NOMO-1 (cell line): Measurements from ENCODE around the gene HEATR5B.

ENCODE experiments used
- DNase-seq, 2 experiments: peaks; one replicate each; lab custom pipeline; 2025; ENCODE audit not compliant: unreplicated experiment in 2 of 2; lab: John Stamatoyannopoulos, UW

Gene HEATR5B

GRCh38 chr2:37083873-37084794, at the start of gene HEATR5B, which contains the start of gene GPATCH11:
TSS of gene HEATR5B (minus strand) at chr2:37084372. CDS start at chr2:37083414, 958 bp downstream.
TSS of gene GPATCH11 (plus strand) at chr2:37084518. CDS start at chr2:37088382, 3,864 bp downstream.
- DNase-seq: peak; percentile 81 to 92

- no peak for DNase-seq
Measured at GRCh38 chr2:37132914-37133313, 48.7 kb upstream of the HEATR5B start.

- no peak for DNase-seq
Measured at GRCh38 chr2:37125416-37125815, 41.2 kb upstream of the HEATR5B start.

GRCh38 chr2:37119157-37119556, 35.0 kb upstream of the HEATR5B start:
- DNase-seq: no peak

- DNase-seq: no peak
Measured at GRCh38 chr2:37117566-37117965, 33.4 kb upstream of the HEATR5B start.

- no peak for DNase-seq
Measured at GRCh38 chr2:37111958-37112357, 27.8 kb upstream of the HEATR5B start.

GRCh38 chr2:37110306-37111212, 26.4 kb upstream of the HEATR5B start:
- DNase-seq: no peak

- no peak for DNase-seq
Measured at GRCh38 chr2:37109523-37109922, 25.4 kb upstream of the HEATR5B start.

GRCh38 chr2:37105150-37105549, 21.0 kb upstream of the HEATR5B start:
- no peak for DNase-seq

- no peak for DNase-seq
Measured at GRCh38 chr2:37104178-37104577, 20.0 kb upstream of the HEATR5B start.

- no peak for DNase-seq
Measured at GRCh38 chr2:37102588-37102987, 18.4 kb upstream of the HEATR5B start.

GRCh38 chr2:37100054-37100453, 15.9 kb upstream of the HEATR5B start:
- no peak for DNase-seq

- DNase-seq: no peak
Measured at GRCh38 chr2:37098416-37099118, 14.4 kb upstream of the HEATR5B start.

GRCh38 chr2:37096568-37096967, 12.4 kb upstream of the HEATR5B start:
- no peak for DNase-seq

- peak in 1 of 2 experiments; percentile 11 for DNase-seq
Measured at GRCh38 chr2:37091873-37092272, 7.7 kb upstream of the HEATR5B start.

- DNase-seq: peak; percentile 57 to 89
Measured at GRCh38 chr2:37090019-37090477, 5.9 kb upstream of the HEATR5B start.

- peak in 1 of 2 experiments; percentile 54 for DNase-seq
Measured at GRCh38 chr2:37085731-37086147, 1.6 kb upstream of the HEATR5B start.

GRCh38 chr2:37084797-37085196, 625 bp upstream of the HEATR5B start:
- DNase-seq: no peak

GRCh38 chr2:37080689-37081088, 3.5 kb downstream of the HEATR5B start:
- DNase-seq: peak in 1 of 2 experiments; percentile 37

- peak in 1 of 2 experiments; percentile 31 for DNase-seq
Measured at GRCh38 chr2:37080266-37080665, 3.9 kb downstream of the HEATR5B start.
